ENCODE data around the gene PRKX.

DNA sequence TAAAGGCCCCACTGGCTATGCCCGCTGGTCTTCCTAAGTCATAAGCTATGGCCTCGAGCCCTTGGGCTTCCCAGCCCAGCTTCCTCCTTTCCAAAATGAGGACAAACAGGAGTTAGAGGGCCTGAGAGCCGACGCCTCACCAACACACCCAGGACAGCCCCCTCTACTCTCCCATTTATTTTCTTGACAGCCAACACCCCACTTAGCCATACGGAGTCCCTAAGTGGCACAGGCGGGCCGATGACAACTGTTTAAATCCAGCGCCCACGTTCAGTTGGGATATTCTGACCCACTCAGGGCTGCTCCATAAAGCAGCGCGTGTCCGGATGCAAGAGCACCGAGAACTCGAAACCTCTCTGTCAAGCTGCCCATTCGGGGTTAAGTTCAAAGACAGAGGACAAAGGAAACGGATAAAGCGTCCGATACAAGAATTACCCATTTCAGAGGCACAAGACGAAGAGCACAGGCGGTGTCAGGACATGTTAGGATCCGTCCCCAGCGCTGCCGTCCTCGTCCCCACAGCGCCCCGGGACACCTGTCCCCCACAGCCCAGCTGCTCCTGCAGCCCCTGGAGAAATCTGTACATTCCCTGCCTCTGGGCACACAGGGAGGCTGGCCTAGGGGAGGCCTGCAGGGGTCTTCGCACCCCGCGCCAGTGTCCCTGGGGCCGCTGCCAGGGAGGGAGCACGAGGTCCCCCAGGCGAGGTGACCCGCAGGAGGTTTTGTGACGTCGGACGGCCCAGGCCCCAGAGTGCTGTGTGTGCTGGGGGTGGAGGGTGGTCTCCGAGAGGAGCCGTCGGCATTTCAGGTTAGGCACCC lies 1.2 kb downstream of the PRKX start:
- TF ChIP-seq, protein P1, sequence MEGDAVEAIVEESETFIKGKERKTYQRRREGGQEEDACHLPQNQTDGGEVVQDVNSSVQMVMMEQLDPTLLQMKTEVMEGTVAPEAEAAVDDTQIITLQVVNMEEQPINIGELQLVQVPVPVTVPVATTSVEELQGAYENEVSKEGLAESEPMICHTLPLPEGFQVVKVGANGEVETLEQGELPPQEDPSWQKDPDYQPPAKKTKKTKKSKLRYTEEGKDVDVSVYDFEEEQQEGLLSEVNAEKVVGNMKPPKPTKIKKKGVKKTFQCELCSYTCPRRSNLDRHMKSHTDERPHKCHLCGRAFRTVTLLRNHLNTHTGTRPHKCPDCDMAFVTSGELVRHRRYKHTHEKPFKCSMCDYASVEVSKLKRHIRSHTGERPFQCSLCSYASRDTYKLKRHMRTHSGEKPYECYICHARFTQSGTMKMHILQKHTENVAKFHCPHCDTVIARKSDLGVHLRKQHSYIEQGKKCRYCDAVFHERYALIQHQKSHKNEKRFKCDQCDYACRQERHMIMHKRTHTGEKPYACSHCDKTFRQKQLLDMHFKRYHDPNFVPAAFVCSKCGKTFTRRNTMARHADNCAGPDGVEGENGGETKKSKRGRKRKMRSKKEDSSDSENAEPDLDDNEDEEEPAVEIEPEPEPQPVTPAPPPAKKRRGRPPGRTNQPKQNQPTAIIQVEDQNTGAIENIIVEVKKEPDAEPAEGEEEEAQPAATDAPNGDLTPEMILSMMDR (IDR thresholded peaks at IDR 0.05), result no peak
- TF ChIP-seq POLR2A (IDR thresholded peaks at IDR 0.05), result no peak
